Lower lobe of right lung (tissue), 2 donors: Measurements from ENCODE around the gene AUTS2. TPM values are rescaled to one million over a fixed set of nuclear protein-coding genes. Genes with fewer than 3 reads are reported as not detected.

Experiments
- ATAC-seq, 2 donors: fragments of 200-7000 bp; cut with Tn5 transposase; one replicate each; pipeline ENCODE4 v1.9.1; 2020 to 2022; ENCODE audit warnings: mild to moderate bottlenecking in 2 of 2, moderate library complexity in 2 of 2
- DNase-seq: peaks from one replicate; pipeline ENCODE4 v3.0.0-alpha.2; 2020
- H3K27ac ChIP-seq: fragments of 200-600 bp; one replicate; pipeline ENCODE4 v1.8.0; 2022
- H3K27me3 ChIP-seq: fragments of 200-600 bp; one replicate; pipeline ENCODE4 v1.8.0; 2022; ENCODE audit warnings: low read depth
- H3K36me3 ChIP-seq: fragments of 200-600 bp; one replicate; pipeline ENCODE4 v1.8.0; 2022; ENCODE audit warnings: mild to moderate bottlenecking
- H3K4me1 ChIP-seq: fragments of 200-600 bp; one replicate; pipeline ENCODE4 v1.8.0; 2022
- H3K4me3 ChIP-seq: fragments of 200-600 bp; one replicate; pipeline ENCODE4 v1.8.0; 2022; ENCODE audit warnings: mild to moderate bottlenecking
- H3K9me3 ChIP-seq: fragments of 200-600 bp; one replicate; pipeline ENCODE4 v1.8.0; 2022
- intact Hi-C: fragments of 100-400 bp; cut with DNase I; formaldehyde crosslinking; loops from one replicate; pipeline ENCODE4 v1.11.0; 2022
- total RNA-seq: library from RNA; stranded (reverse); fragmentation: NEBNext Ultra II Directional; extraction: Animal tissue kit (Norgen Biotek cat#: 25700); gene quantifications from one replicate; pipeline ENCODE4 v1.2.1, GENCODE V29; 2021
- TF ChIP-seq, protein P1 (sequence below): fragments of 200-600 bp; IDR thresholded peaks from one replicate; pipeline ENCODE4 v1.8.0; 2022; ENCODE audit warnings: antibody characterized with exemption, mild to moderate bottlenecking
- donor health status: DM: no; HTN: yes; CAD: no; lungs with severe emphysema.

AUTS2 gene
- total RNA-seq, 1 donor from 2014 or later: 45.7 TPM

DNA sequence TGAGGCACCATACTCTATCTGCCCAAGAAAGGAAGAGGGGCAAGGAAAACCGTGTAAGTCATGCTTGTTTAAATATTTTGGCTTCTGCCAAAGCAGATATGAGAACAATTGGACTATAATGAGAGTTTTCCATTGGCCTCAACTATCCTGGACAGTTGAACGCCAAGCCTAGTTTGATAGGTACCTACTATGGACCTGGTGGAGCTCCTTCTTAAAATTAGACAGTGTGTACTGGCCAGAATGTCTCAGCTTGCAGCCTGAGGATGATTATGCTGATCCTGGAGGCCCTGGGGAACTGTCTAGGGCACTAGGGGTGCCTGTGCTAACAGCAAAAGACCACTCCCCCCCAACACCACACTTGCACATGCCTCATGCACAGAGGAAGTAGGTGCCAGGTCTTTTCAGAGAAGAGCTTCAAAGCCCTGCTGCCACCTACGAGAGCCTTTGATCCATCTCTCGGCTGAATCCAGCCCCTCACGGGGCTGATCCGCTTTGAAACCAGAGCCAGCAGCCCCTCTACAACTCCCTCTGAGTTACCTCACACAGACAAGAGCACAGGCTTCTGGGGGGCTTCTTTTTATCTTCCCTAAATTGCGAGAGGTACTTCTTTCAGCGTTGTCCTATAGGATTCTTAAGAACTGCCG lies 1059.8 kb downstream of the AUTS2 start:
- no peaks in the 10 kb centered on the region for H3K4me1 ChIP-seq
- no peak for DNase-seq
- no peak overlapping the region for H3K27ac ChIP-seq
- no peaks in the 10 kb centered on the region for H3K9me3 ChIP-seq
- ATAC-seq: no peak
- H3K36me3 ChIP-seq: no peaks in the 10 kb centered on the region
- intact Hi-C loops: no loop called here
- H3K4me3 ChIP-seq: no peak overlapping the region
- TF ChIP-seq, protein P1, sequence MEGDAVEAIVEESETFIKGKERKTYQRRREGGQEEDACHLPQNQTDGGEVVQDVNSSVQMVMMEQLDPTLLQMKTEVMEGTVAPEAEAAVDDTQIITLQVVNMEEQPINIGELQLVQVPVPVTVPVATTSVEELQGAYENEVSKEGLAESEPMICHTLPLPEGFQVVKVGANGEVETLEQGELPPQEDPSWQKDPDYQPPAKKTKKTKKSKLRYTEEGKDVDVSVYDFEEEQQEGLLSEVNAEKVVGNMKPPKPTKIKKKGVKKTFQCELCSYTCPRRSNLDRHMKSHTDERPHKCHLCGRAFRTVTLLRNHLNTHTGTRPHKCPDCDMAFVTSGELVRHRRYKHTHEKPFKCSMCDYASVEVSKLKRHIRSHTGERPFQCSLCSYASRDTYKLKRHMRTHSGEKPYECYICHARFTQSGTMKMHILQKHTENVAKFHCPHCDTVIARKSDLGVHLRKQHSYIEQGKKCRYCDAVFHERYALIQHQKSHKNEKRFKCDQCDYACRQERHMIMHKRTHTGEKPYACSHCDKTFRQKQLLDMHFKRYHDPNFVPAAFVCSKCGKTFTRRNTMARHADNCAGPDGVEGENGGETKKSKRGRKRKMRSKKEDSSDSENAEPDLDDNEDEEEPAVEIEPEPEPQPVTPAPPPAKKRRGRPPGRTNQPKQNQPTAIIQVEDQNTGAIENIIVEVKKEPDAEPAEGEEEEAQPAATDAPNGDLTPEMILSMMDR: no peak
- H3K27me3 ChIP-seq: no peaks in the 10 kb centered on the region

DNA sequence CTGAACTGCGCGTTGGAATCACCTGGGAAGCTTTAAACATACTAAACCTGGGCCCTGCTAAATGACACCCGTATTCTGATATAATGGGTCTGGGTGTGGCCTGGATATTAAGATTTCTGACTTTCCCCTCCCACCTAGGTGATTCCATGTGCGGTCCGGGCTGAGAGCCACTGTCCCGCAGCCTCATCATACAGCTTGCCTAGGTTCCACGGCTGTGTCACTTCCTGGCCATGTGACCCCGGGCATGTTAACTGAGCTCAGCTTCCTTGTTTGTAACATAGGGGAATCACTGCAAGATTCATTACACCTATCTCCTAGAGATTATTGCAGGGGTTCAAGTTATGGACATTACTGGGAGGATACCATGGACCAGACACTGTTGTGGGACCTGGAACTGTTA lies 1061.0 kb downstream of the AUTS2 start:
- no peak for ATAC-seq
- Histone ChIP-seq H3K36me3 (no peaks in the 10 kb centered on the region), H3K9me3 (no peaks in the 10 kb centered on the region), H3K4me1 (no peaks in the 10 kb centered on the region), H3K4me3 (no peak overlapping the region), H3K27ac (no peak overlapping the region), H3K27me3 (no peaks in the 10 kb centered on the region)
- DNase-seq: no peak
- TF ChIP-seq, protein P1: no peak
- intact Hi-C loops: no loop called here

DNA sequence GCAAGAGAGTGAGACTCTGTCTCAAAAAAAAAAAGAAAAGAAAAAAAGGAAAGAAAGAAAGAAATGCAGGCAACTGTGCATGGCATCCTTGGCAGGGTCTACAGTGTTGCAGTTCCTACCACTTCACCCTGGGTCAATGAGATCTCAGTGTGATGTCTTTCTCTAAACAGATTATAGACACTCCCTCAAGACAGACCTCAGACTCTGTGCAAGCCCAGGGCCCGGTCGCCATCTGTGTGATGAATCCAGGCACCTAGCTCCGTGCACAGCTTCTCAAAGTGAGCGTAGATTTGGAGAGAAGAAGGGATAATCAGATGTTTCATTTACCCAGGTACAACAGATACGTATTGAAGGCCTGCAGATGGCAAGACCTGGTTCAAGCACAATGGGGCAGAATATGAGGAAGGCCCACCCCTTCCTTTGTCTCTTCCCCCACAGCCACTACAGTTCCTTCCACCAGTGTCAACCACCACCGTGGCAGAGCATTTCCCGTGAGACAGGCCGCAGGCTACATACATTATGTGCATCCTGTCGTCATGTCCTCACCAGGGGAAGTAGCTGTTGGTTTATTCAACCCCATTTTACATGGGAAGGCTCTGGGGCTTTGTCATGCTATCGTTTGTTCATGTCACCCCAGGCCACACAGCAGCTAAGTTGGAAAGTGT lies 1062.0 kb downstream of the AUTS2 start:
- H3K36me3 ChIP-seq: no peaks in the 10 kb centered on the region
- DNase-seq (no peak), ATAC-seq (peak; percentile 29 to 62)
- no peaks in the 10 kb centered on the region for H3K27me3 ChIP-seq
- TF ChIP-seq, protein P1: no peak
- intact Hi-C loops: no loop called here
- no peaks in the 10 kb centered on the region for H3K4me1 ChIP-seq
- no peak overlapping the region for H3K4me3 ChIP-seq
- no peak overlapping the region for H3K27ac ChIP-seq
- H3K9me3 ChIP-seq: no peaks in the 10 kb centered on the region

DNA sequence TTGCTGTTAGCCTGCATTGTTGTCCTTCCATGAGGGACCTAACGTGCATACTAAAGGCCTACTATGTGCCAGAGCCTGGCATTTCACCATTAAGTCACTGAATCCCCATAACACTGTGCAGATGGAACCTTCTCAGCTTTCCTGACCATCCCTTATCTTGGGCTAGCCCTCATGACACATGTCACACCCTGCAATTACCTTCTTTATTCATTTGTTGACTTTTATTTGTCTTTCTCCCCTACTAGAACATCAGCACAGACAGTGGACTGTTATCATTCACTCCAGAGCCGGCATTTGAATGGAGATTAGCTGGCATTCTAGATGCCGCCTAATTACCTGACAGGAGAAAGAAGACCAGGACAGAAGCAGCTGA lies 1062.5 kb downstream of the AUTS2 start:
- no peak for ATAC-seq
- TF ChIP-seq, protein P1: no peak
- intact Hi-C loops: no loop called here

DNA sequence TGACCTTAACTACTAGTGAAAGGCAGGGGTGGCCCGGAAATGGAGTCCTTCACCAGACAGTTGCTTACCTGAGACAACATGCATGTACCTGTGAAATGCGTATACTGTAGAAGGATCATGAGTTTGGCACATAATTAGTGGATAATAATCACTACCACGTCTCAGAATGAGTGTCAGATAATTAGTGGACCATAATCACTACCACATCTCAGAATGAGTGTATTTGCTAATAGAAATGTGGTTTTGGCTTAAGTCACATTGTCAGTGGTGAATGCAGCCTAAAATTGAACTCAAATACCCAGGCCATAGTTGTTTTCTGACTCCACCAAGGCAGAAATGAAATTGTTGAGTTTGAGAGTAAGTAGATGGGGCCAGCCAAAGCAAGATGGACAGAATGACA lies 1065.4 kb downstream of the AUTS2 start:
- Histone ChIP-seq H3K27ac (no peak overlapping the region), H3K36me3 (no peaks in the 10 kb centered on the region), H3K27me3 (no peaks in the 10 kb centered on the region), H3K4me1 (no peaks in the 10 kb centered on the region), H3K4me3 (no peak overlapping the region), H3K9me3 (no peaks in the 10 kb centered on the region)
- TF ChIP-seq, protein P1: no peak
- intact Hi-C loops: no loop called here
- ATAC-seq (no peak), DNase-seq (no peak)

More for the DNA sequence above, 1062.5 kb downstream of the AUTS2 start:
- DNase-seq: no peak
- Histone ChIP-seq H3K27ac (no peak overlapping the region), H3K9me3 (no peaks in the 10 kb centered on the region), H3K27me3 (no peaks in the 10 kb centered on the region), H3K36me3 (no peaks in the 10 kb centered on the region), H3K4me1 (no peaks in the 10 kb centered on the region), H3K4me3 (no peak overlapping the region)
